Measurements from ENCODE around the gene GPANK1.
A peak's percentile ranks its signal among the peaks of the same experiment; 100 is the strongest.

GPANK1 gene

GRCh38 chr6:31661262-31662123 lies 3.3 kb downstream of the GPANK1 start:
- peak; percentile 38 for DNase-seq (ENCODE audit: low spot score)
- TF ChIP-seq CTCF (IDR thresholded peaks at IDR 0.05; ENCODE audit: extremely low read depth, missing control alignments), result no peak

GRCh38 chr6:31660381-31661261 lies 4.2 kb downstream of the GPANK1 start, which contains the start of gene C6orf47:
TSS of gene C6orf47 (minus strand) at chr6:31660778. CDS start at chr6:31659947, 831 bp downstream.
- no peak for TF ChIP-seq CTCF (IDR thresholded peaks at IDR 0.05; ENCODE audit: extremely low read depth, missing control alignments)
- DNase-seq (ENCODE audit: low spot score), result peak; percentile 88

GRCh38 chr6:31659649-31660380 lies 5.0 kb downstream of the GPANK1 start:
- TF ChIP-seq CTCF (IDR thresholded peaks at IDR 0.05; ENCODE audit: extremely low read depth, missing control alignments), result no peak
- peak; percentile 41 for DNase-seq (ENCODE audit: low spot score)

- DNase-seq (ENCODE audit: low spot score), result no peak
- TF ChIP-seq CTCF (IDR thresholded peaks at IDR 0.05; ENCODE audit: extremely low read depth, missing control alignments), result no peak
Measured at GRCh38 chr6:31658983-31659648, 5.7 kb downstream of the GPANK1 start.

GRCh38 chr6:31658158-31658688 lies 6.6 kb downstream of the GPANK1 start:
- no peak for DNase-seq (ENCODE audit: low spot score)
- TF ChIP-seq CTCF (IDR thresholded peaks at IDR 0.05; ENCODE audit: extremely low read depth, missing control alignments), result no peak

- DNase-seq (ENCODE audit: low spot score), result no peak
- no peak for TF ChIP-seq CTCF (IDR thresholded peaks at IDR 0.05; ENCODE audit: extremely low read depth, missing control alignments)
Measured at GRCh38 chr6:31657406-31658157, 7.2 kb downstream of the GPANK1 start.

Measured in GM20000 (cell line).